Measurements from ENCODE around the gene CACNA1G.

CACNA1G gene

DNA sequence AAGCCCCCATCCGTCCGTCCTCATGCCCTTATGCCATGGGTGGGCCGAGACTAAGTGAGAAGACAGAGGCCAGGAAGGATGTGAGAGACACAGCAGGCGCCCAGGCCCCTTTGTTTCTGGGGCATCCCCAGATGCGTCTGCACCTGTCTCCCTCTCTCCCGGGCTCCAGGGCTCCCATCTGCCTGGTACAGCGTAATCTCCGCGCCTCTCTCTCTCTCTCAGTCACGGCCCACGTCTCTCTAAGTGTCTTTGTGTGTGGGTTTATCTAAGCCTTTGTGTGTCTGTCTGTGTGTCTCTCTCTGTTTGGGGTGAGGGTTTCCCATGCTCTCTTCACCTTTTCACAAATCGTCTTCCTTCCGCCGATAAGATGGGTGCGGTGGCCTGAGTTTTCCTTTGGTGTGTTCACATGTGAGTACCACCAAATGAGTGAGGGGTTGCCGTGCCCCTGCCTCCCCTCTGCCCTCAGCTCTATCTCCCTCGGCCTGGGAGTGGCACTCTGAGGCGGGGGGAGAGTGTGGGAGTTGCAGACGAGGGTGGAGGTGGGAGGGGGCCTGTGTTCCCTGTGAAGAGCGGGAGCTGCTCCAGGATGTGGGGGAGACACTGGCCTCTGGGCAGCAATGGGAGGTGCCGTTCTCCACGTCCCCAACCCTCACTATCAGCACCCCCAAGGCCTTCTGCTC, 48.3 kb downstream of the CACNA1G start:
- peak in 1 of 56 donors; percentile 4 for DNase-seq

DNA sequence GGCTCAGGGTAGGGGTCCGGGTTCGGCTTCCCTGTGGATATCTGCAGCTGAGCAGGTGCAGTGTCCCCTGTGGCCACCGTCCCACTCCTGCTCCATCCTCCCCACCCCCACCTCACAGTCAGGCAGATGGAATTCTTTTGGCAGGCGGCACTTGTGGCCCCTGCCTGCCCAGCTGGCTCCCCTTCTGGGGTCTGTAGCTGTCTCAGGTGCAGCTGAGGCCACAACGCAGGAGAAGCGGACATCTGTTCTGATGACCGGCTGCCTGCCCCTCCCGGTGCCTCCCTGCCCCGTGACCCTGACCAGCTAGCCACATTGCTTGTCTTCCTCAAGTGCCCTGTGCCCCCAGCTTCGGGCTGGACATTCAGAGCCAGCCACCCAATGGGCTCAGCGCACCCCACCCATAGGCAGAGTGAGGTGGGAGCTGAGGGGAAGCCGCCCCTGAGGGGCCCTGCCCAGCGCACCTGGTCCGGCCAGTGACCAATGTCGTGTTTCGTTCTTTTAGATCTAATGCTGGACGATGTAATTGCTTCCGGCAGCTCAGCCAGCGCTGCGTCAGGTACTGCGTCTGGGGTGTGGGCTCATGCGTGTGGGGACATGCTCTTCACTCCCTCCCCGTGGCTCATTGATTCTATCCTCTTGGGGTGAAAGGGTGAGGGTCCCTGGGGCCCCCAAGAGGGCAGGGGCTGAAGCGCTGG, 49.0 kb downstream of the CACNA1G start:
- DNase-seq = no peak

DNA sequence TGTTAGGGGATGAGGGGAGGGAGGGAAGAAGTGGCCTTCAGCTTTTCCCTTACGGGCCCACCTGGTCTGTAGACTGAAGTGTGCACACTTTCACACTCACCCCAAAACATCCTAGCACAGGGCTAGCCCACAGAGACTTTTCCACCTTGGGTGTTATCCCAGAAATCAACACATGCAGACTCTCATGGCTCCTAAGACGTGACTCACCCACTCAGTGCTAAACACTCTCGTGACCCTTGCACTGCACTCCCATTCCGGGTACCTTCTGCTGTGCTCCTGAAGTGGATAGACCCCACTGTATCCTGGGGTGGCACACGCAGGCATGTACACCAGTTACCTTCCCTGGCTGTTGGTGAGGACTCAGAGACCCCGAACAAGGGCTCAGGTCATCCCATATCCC, 51.1 kb downstream of the CACNA1G start:
- no peak for DNase-seq

DNA sequence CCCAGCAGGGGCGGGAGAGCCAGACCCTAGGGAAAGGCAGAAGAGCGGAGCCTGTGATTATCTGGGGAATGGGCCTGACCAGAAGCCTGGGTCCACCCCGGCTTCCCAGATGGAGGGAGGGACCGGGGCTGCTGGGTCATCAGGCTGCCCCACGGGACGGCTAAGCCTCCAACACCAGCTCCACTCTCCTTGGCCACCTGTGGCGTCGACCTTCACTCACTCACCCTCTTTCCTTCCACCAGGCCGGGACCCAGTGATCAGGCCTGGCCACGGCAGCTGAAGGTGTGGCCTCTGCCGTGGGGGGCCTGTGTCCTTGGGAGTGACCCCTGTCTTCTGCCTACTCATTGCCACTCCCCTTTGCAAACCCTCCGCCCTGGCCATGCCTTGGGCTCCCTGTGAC, 51.8 kb downstream of the CACNA1G start:
- no peak for DNase-seq

DNA sequence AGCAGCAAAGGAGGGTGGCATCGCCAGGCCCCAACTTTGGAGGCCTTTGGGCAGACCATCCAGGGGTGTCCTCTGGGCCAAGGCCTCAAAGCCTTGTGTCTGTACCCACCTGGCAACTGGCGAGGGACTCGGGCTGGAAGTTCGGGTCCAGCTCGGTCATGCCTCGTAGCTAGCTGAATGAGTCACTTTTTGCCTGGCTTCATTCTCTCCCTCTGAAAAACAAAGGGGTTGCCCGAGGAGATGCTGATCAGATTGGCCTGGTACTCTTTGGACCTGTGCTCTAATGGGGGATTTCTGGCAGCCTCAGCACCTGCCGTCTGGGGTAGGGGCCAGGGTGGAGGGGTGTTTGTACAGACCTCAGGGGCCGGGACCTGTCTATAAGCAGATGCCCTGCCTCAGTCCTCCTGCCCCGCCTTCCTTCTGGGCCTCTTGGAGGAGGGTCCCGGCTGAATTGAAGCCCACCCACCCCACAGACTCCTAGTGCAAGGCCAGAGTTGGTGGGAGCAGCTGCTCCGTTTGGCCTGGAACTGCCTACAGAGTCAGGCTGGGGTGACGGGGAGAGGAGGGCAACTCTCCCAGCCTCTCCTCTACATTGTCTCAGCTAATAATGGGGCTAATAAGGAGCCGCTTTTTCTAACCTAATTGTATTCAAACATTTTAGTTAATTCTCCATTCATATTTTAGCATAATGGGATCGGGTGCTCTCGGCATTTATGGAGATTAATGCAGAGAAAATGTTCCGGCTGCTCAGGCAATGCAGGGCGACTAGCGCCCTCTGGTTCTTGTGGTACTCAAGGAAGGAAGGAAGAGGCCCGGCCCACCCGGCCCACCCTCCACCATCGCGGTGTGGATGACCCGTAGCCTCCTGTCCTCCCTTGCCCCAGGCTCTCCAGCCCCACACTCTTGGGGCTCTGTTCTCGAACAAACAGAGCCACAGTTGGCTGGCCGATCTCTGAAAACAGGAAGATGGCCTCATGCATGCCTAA, 52.8 kb downstream of the CACNA1G start:
- DNase-seq = peak in 3 of 56 donors; percentile 24 to 44 (median 31)

DNA sequence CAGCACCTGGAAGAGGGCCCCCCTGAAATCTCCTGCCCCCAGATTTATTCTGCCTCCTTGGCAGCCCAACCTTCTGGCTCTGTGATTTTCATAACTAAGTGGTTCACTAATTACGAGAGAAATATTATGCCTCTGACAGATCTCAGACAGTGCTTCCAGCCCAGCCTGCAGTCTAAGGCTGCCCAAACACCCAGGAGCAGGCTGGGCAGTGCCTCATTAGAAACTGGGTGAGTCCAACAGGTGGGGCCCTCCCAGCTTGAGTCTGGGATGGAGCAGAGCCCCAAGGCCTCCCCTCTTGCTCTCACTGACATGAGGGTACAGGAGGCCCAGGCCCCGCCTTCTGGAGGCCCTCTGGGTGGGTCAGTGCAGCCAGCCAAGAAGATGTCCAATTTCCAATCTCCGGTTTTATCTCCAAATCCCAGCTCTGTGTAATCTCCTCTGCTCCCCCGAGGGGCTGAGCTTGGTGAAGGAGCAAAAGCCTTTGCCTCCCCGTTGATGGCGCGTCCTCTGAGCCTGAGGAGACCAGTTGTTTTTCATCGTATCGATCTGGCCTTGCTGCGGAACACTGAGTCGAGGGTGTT, 54.0 kb downstream of the CACNA1G start:
- DNase-seq = no peak

DNA sequence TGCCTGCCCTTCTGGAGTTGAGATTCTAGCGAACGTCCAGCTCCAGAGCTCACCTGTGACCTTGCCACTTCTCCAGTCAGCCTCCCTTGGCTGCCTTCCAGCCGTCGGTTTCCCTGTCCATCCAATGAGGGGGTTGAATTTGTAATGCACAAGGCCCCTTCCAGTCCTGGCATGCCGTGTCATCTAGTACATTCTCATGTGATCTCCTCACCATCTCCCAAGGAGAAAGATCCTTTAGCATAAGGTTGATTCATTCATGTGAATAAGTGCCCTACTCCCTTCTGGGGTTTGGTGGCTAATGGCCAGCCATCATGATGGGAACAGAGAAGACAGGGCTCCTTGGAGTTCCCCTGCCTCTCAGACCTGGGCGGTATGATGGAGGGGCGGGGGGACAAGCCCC, 55.3 kb downstream of the CACNA1G start:
- DNase-seq = no peak

DNA sequence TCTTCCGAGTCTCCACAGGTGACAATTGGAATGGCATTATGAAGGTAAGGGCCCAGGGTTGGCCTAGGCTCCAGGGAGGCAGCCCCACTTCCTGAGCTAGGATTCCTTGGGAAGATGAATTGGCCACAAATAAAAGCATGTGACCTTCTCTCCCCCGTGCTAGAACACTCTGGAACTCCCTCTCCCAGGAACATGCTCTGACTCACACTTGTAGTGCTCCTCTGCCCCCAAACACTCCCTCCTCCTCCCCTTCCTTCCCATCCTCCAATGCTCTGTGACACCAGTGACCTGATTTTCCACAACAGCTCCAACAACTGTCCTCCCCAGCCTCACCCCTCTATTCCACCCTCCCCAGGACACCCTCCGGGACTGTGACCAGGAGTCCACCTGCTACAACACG, 57.8 kb downstream of the CACNA1G start:
- no peak for DNase-seq

DNA sequence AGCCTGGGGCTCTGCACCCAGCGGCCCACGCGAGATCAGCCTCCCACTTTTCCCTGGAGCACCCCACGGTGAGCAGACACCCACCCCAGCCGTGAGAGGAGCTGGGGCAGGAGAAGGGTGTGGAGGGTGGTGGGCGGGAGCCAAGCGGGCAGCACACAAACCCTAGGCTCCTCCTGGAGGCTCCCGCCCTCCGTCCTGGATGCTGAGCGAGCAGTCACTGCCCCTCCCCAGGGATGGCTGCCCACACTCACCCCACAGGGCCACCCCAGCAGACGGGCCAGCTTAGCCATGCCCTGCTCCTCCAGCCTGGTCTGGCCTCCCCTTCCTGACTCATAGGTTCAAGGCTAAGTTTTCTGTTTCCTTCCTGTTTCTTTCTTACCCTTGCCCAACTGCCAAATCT, 58.4 kb downstream of the CACNA1G start:
- DNase-seq = no peak

DNA sequence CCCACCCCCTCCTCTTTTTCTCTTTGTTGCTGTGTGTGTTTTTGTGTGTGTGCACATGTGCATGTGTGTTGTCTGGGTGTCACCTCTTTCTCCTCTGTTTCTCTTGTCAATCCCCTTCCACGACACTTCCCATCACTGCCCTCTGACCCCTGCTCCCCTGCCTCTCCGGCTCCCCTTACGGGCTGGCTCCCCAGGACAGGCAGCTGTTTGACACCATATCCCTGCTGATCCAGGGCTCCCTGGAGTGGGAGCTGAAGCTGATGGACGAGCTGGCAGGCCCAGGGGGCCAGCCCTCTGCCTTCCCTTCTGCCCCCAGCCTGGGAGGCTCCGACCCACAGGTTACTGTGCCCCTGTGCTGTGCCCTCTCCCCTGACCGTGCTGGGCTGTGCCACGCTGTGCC, 59.0 kb downstream of the CACNA1G start:
- no peak for DNase-seq

DNA sequence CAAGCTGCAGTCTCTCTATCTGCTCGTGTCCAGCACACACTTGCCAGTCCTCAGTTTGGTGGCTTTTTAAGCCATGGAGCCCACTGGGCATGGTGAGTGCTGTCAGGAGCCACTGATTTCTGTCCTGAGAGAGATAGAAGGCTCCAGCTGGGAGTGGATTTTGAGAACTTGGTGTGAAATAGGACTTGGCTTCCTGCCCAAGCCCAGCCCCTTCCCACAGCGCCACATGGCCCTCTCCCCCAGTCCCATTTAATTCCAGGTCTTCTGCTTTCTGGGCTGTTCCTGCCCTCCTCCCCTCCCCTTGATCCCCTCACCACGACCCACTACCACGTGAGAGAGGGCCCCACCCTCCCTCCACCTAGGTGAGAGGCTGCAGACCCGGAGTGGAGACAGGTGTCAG, 59.7 kb downstream of the CACNA1G start:
- DNase-seq = no peak

DNA sequence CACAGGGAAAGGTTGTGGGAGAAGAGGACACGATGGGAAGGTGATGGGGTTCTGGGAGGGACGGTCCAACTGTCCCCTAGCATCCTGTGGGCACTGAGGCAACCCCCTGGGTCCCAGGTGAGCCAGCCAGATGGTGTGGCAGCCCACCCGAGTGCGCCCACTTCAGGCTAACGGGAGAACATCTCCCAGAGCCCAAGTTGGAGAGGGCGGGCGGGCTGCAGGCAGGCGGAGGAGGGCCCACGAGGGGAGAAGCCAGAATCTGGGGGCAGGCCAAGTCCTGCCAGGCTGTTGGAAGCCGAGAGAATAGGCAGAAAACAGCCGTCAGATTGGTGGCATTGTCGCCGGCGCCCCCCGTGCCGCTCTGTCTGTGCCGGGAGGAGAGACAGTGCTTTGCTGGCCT, 60.3 kb downstream of the CACNA1G start:
- peak in 2 of 56 donors; percentile 10 to 36 for DNase-seq

DNA sequence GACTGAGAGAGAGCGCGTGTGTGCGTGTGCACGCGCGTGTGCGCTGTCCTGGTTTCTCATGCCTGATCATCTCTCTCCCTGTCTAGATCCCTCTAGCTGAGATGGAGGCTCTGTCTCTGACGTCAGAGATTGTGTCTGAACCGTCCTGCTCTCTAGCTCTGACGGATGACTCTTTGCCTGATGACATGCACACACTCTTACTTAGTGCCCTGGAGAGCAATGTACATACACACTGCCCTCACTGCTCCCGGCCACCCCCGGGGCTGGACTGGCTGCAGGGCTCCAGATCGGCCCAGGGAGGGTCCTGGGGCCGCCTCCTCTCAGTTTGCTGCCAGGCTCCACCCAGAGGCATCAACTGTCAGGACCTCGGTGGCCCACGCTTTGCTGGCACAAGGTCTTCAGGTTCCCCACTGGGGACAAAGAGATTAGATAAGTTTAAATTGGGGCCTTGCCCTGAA, 61.1 kb downstream of the CACNA1G start:
- DNase-seq = peak in 2 of 56 donors; percentile 33 to 37

DNA sequence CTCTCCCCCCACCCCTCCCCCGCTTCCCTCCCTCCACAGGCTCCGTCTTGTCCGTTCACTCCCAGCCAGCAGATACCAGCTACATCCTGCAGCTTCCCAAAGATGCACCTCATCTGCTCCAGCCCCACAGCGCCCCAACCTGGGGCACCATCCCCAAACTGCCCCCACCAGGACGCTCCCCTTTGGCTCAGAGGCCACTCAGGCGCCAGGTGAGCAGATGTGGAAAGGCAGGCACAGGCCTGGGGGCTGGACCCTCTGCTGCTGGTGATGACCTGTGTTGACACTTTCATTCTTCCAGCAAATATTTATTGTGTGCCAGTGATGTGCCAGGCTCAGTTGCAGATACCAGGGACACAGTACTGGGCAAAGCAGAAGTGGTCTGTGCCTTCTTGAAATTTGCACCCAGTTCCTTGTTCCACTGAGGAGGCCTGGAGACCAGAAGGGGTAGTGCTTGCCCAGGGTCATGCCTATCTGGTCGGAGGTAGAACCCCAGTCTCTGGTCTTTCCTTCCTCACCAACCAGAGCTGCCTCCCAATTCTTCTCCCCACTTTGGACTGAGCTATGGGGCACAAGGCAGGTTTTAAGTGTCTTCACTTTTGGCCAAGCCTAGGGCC, 63.9 kb downstream of the CACNA1G start:
- DNase-seq = no peak

DNA sequence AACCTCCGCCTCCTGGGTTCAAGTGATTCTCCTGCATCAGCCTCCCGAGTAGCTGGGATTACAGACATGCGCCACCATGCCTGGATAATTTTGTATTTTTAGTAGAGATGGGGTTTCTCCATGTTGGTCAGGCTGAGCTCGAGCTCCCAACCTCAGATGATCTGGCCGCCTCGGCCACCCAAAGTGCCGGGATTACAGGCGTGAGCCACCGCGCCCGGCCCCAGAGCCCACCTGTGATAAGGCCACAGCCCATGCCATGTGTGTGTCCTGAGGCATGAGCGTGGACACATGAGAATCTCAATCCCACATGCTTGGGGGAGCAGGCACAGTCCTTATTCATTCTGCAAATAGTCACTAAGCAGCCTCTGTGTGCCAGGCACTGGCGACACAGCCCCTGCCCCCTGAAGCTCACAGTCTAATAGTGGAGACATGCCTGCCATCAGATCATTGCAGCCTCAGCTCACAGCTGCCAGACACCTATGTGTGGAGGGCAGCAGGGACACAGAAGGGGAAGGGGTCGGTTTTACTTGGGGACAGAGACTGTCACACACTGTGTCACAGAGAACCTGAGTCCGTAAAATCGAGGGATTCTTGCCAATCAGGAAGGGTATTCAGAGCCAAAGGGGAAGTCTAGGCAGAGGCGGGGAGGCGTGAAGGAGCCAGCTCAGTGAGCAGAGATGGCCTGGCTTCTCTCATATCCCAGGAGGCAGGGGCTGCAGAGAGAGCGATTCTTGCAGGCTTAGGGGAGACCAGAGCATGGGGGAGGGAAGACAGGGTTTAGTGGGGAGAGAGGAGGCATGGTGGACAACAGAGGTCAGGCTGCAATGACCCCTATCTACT, 64.7 kb downstream of the CACNA1G start:
- no peak for DNase-seq

DNA sequence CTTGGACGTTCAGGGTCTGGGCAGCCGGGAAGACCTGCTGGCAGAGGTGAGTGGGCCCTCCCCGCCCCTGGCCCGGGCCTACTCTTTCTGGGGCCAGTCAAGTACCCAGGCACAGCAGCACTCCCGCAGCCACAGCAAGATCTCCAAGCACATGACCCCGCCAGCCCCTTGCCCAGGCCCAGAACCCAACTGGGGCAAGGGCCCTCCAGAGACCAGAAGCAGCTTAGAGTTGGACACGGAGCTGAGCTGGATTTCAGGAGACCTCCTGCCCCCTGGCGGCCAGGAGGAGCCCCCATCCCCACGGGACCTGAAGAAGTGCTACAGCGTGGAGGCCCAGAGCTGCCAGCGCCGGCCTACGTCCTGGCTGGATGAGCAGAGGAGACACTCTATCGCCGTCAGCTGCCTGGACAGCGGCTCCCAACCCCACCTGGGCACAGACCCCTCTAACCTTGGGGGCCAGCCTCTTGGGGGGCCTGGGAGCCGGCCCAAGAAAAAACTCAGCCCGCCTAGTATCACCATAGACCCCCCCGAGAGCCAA, 65.6 kb downstream of the CACNA1G start:
- peak in 21 of 56 donors; percentile 8 to 76 (median 32) for DNase-seq

DNA sequence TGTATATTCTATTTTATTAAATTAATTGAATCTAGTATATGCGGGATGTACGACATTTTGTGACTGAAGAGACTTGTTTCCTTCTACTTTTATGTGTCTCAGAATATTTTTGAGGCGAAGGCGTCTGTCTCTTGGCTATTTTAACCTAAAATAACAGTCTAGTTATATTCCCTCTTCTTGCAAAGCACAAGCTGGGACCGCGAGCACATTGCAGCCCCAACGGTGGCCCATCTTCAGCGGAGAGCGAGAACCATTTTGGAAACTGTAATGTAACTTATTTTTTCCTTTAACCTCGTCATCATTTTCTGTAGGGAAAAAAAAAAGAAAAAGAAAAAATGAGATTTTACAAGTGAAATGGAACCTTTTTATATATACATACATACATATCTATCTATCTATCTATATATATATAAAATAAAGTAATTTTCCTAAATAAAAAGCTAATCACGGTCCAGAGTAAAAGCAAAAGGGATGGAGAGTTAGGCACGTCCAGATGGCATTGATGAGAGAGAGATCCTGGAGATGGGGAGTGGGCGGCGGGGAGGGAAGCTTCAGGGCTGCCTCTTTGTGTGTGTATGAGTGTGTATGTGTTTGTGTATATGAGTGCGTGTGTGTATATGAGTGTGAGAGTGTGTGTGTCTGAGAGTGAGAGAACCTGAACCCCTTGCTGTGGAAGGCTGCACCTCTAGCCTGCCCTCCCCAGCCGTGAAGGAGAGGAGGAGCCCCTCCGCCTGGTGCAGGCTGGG, 66.7 kb downstream of the CACNA1G start:
- DNase-seq = no peak

DNA sequence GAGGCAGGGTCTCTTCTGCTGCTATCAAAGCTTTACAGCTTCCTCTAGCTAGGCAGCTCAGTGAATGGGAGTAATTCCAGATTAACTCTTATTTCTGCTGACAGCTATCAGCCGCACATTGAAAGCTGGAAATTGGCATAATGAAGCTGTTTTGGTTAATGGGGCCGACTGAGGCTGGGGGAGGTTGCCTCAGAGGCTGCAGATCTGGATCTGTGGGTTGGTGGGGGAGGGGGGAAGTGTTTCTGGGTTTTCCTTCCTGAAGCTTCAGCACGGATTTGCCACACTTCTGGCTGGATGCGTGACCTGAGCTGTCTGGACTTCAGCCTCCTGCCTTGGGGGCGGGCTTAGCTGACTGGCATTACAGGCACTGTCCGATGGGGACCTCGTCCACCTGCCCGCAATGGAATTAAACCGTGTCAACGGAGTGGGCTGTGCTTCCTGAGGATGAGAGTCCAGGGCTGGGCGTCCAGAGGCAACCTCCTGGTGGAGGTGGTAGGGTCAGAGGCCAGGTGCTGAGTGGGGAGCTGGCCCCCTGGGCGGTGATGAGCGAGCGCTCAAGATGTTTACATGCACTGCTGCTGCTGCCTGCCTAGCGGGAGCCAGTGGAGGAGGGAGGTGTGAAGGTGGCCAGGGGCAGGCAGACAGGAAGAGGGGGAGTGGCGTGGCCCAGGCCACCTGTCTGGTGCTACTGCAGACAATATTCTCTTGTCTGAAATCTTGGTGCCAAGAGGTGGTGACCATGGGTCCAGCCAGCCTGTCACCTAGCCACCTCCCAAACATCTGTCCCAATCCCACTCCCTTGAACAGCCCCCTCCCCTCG, 67.5 kb downstream of the CACNA1G start:
- peak in 1 of 56 donors; percentile 16 for DNase-seq
